Measurements from ENCODE around the gene GFI1B. TPM values are rescaled to one million over a fixed set of nuclear protein-coding genes. Genes with fewer than 3 reads are reported as not detected.

GFI1B gene
- total RNA-seq, 1 experiment from 2014 or later = not detected

GRCh38 chr9:132990781-132991180 lies 12.3 kb downstream of the GFI1B start:
- no peak overlapping the region for H3K4me3 ChIP-seq (ENCODE audit: low read length)
- intact Hi-C loops (cut with micrococcal nuclease) = no loop called here
- no peak overlapping the region for H2AFZ ChIP-seq (ENCODE audit: low read length)
- CTCF ChIA-PET = no interaction called here
- no peaks in the 10 kb centered on the region for H3K9me3 ChIP-seq (ENCODE audit: low read length)
- no peak for ATAC-seq
- H3K79me2 ChIP-seq (ENCODE audit: low read length) = no peaks in the 10 kb centered on the region
- POLR2A ChIA-PET (ENCODE audit: unreplicated experiment) = no interaction called here
- H3K36me3 ChIP-seq (ENCODE audit: low read depth, low read length) = no peaks in the 10 kb centered on the region
- no peaks in the 10 kb centered on the region for H3F3A ChIP-seq (ENCODE audit: low read length, unreplicated experiment)
- no peaks in the 10 kb centered on the region for H4K20me1 ChIP-seq (ENCODE audit: low read length)
- no peaks in the 10 kb centered on the region for H3K27me3 ChIP-seq (ENCODE audit: low read length)
- no peak for TF ChIP-seq EZH2phosphoT487 (IDR thresholded peaks at IDR 0.05; ENCODE audit: borderline replicate concordance, low read length)
- H3K9ac ChIP-seq (ENCODE audit: low read length) = no peak overlapping the region
- no peaks in the 10 kb centered on the region for H3K9me2 ChIP-seq (replicated peaks; ENCODE audit: low read length)
- peaks cover 10% of the 10 kb centered on the region for H3K4me1 ChIP-seq (ENCODE audit: insufficient read depth, low read length)
- H3K4me2 ChIP-seq (ENCODE audit: low read length) = no peak overlapping the region
- H3K27ac ChIP-seq (ENCODE audit: low read length) = no peak overlapping the region
- BruUV-seq (replicated peaks) = no TSS peak
- DNase-seq = no peak

- BruUV-seq (replicated peaks) = no TSS peak
- Histone ChIP-seq H3K4me1 (ENCODE audit: insufficient read depth, low read length) (peaks cover 10% of the 10 kb centered on the region), H4K20me1 (ENCODE audit: low read length) (no peaks in the 10 kb centered on the region), H3K9ac (ENCODE audit: low read length) (no peak overlapping the region), H3K9me2 (replicated peaks; ENCODE audit: low read length) (no peaks in the 10 kb centered on the region), H3K27ac (ENCODE audit: low read length) (no peak overlapping the region), H3K27me3 (ENCODE audit: low read length) (no peaks in the 10 kb centered on the region), H3K4me3 (ENCODE audit: low read length) (no peak overlapping the region), H3K36me3 (ENCODE audit: low read depth, low read length) (no peaks in the 10 kb centered on the region), H3K4me2 (ENCODE audit: low read length) (no peak overlapping the region), H3K9me3 (ENCODE audit: low read length) (no peaks in the 10 kb centered on the region), H3K79me2 (ENCODE audit: low read length) (no peaks in the 10 kb centered on the region), H2AFZ (ENCODE audit: low read length) (no peak overlapping the region), H3F3A (ENCODE audit: low read length, unreplicated experiment) (no peaks in the 10 kb centered on the region)
- ATAC-seq (no peak), DNase-seq (no peak)
- TF ChIP-seq, protein P1, sequence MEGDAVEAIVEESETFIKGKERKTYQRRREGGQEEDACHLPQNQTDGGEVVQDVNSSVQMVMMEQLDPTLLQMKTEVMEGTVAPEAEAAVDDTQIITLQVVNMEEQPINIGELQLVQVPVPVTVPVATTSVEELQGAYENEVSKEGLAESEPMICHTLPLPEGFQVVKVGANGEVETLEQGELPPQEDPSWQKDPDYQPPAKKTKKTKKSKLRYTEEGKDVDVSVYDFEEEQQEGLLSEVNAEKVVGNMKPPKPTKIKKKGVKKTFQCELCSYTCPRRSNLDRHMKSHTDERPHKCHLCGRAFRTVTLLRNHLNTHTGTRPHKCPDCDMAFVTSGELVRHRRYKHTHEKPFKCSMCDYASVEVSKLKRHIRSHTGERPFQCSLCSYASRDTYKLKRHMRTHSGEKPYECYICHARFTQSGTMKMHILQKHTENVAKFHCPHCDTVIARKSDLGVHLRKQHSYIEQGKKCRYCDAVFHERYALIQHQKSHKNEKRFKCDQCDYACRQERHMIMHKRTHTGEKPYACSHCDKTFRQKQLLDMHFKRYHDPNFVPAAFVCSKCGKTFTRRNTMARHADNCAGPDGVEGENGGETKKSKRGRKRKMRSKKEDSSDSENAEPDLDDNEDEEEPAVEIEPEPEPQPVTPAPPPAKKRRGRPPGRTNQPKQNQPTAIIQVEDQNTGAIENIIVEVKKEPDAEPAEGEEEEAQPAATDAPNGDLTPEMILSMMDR (conservative IDR thresholded peaks at IDR 0.05; ENCODE audit: low read depth, low read length) = no peak
- TF ChIP-seq EZH2phosphoT487 (IDR thresholded peaks at IDR 0.05; ENCODE audit: borderline replicate concordance, low read length) = no peak
- TF ChIP-seq EZH2 (IDR thresholded peaks at IDR 0.05; ENCODE audit: low read length, unreplicated experiment) = no peak
- intact Hi-C loops (cut with micrococcal nuclease) = no loop called here
- ChIA-PET CTCF (no interaction called here), POLR2A (ENCODE audit: unreplicated experiment) (no interaction called here)
These were observed 13.1 kb downstream of the GFI1B start for GRCh38 chr9:132991351-132992300.

DNA sequence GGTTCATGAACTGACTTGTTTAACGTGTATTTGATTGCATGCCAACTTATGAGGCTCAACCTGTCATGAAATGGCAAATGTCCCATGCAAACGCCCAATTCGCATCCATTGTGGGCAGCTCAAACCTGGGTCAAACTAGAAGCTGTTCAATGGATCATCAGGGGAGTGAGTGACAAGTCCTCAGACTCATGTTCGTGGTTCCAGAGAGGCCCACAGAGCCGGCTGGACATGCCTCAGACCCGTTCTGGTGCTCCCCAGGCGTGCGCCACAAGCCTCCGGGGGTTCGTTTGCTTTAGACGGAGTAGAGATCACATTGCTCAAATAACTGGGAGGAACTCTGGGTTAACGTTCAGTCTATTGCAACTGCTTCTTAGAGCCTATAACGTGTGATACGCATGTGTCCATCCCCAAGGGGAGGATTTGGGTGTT lies 15.0 kb downstream of the GFI1B start:
- Histone ChIP-seq H3F3A (ENCODE audit: low read length, unreplicated experiment) (no peaks in the 10 kb centered on the region), H3K4me1 (ENCODE audit: insufficient read depth, low read length) (peaks cover 10% of the 10 kb centered on the region), H3K36me3 (ENCODE audit: low read depth, low read length) (no peaks in the 10 kb centered on the region), H3K4me3 (ENCODE audit: low read length) (no peak overlapping the region), H3K4me2 (ENCODE audit: low read length) (no peak overlapping the region), H2AFZ (ENCODE audit: low read length) (no peak overlapping the region), H3K27ac (ENCODE audit: low read length) (no peak overlapping the region), H3K9ac (ENCODE audit: low read length) (no peak overlapping the region), H4K20me1 (ENCODE audit: low read length) (no peaks in the 10 kb centered on the region), H3K9me3 (ENCODE audit: low read length) (no peaks in the 10 kb centered on the region), H3K79me2 (ENCODE audit: low read length) (no peaks in the 10 kb centered on the region), H3K9me2 (replicated peaks; ENCODE audit: low read length) (no peaks in the 10 kb centered on the region), H3K27me3 (ENCODE audit: low read length) (no peaks in the 10 kb centered on the region)
- no peak for ATAC-seq
- BruUV-seq (replicated peaks) = no TSS peak
- TF ChIP-seq EZH2phosphoT487 (IDR thresholded peaks at IDR 0.05; ENCODE audit: borderline replicate concordance, low read length) (no peak), EZH2 (IDR thresholded peaks at IDR 0.05; ENCODE audit: low read length, unreplicated experiment) (no peak)
- TF ChIP-seq, protein P1 (conservative IDR thresholded peaks at IDR 0.05; ENCODE audit: low read depth, low read length) = no peak
- intact Hi-C loops (cut with micrococcal nuclease) = no loop called here
- DNase-seq = no peak
- ChIA-PET POLR2A (ENCODE audit: unreplicated experiment) (no interaction called here), CTCF (no interaction called here)

Measured in PC-3 (cell line).